ENCODE data around the gene PLPP4.

- no peak for TF ChIP-seq CTCF (IDR thresholded peaks at IDR 0.05; ENCODE audit: borderline replicate concordance, extremely low read depth, low read length, poor library complexity, severe bottlenecking)
- no peak for TF ChIP-seq EZH2 (IDR thresholded peaks at IDR 0.05; ENCODE audit: borderline replicate concordance, low read depth, low read length, severe bottlenecking)
Observed at GRCh38 chr10:120527691-120528090, 70.7 kb downstream of the PLPP4 start.

Data from DND-41 (cell line).